Measurements from ENCODE around the gene DCTD.
A peak's percentile ranks its signal among the peaks of the same experiment; 100 is the strongest.

Gene DCTD

DNA sequence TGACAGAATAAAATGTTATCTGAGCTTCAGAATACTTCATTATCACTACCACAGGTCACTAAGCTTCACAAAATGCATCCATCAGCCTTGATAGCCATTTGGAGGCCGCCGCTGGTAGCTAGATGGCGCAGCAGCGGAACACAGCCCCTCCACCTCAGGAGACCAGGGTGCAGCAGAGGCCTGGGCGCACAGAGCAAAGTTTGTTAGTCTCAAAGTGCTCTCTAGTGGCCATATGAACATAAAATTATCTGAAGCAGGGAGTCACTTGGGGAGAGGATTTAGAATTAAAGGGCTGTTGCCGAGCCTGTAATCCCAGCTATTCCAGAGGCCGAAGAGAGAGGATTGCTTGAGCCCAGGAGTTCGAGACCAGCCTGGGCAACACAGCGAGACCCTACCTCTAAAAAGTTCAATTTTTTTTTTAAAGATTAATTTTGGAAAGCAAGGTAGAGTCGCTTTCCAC is 8.1 kb upstream of the DCTD start:
- Histone ChIP-seq H3K36me3 (ENCODE audit: control insufficient read depth, insufficient read depth, low read length) (no peaks in the 10 kb centered on the region), H3K27me3 (replicated peaks; ENCODE audit: control insufficient read depth, insufficient read depth, low read length) (no peaks in the 10 kb centered on the region; the same call in 1 of the 2 replicates), H3K4me3 (replicated peaks; ENCODE audit: low read depth, low read length) (no peak overlapping the region)
- TF ChIP-seq, protein P1, sequence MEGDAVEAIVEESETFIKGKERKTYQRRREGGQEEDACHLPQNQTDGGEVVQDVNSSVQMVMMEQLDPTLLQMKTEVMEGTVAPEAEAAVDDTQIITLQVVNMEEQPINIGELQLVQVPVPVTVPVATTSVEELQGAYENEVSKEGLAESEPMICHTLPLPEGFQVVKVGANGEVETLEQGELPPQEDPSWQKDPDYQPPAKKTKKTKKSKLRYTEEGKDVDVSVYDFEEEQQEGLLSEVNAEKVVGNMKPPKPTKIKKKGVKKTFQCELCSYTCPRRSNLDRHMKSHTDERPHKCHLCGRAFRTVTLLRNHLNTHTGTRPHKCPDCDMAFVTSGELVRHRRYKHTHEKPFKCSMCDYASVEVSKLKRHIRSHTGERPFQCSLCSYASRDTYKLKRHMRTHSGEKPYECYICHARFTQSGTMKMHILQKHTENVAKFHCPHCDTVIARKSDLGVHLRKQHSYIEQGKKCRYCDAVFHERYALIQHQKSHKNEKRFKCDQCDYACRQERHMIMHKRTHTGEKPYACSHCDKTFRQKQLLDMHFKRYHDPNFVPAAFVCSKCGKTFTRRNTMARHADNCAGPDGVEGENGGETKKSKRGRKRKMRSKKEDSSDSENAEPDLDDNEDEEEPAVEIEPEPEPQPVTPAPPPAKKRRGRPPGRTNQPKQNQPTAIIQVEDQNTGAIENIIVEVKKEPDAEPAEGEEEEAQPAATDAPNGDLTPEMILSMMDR (IDR thresholded peaks at IDR 0.05; ENCODE audit: insufficient read depth, low read length, poor library complexity, severe bottlenecking): peak; percentile 87
- DNase-seq (ENCODE audit: extremely low read depth, insufficient read length): peak; percentile 67

DNA sequence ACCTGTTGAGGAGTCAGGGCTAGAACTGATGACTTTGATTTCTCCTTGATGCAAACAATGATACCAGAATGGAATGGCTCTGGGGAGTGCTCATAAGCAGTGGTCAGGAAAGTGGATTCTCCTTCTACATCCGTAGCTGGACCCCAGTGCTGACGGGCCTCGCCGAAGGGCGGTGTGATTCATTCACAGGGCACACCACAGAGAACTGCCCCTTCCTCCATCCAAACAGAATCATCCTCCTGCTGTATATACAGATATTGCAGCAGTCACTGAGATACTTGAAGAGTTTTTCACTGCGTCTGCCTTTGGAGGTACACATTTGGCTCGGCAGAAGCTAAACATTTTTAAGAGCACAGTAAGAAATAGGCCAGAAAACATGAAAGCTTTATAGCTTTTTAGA is 7.3 kb upstream of the DCTD start:
- DNase-seq (ENCODE audit: extremely low read depth, insufficient read length): no peak
- no peak overlapping the region for H3K4me3 ChIP-seq (replicated peaks; ENCODE audit: low read depth, low read length)
- no peaks in the 10 kb centered on the region for H3K27me3 ChIP-seq (replicated peaks; ENCODE audit: control insufficient read depth, insufficient read depth, low read length)
- no peaks in the 10 kb centered on the region for H3K36me3 ChIP-seq (ENCODE audit: control insufficient read depth, insufficient read depth, low read length)
- TF ChIP-seq, protein P1 (IDR thresholded peaks at IDR 0.05; ENCODE audit: insufficient read depth, low read length, poor library complexity, severe bottlenecking): no peak

DNA sequence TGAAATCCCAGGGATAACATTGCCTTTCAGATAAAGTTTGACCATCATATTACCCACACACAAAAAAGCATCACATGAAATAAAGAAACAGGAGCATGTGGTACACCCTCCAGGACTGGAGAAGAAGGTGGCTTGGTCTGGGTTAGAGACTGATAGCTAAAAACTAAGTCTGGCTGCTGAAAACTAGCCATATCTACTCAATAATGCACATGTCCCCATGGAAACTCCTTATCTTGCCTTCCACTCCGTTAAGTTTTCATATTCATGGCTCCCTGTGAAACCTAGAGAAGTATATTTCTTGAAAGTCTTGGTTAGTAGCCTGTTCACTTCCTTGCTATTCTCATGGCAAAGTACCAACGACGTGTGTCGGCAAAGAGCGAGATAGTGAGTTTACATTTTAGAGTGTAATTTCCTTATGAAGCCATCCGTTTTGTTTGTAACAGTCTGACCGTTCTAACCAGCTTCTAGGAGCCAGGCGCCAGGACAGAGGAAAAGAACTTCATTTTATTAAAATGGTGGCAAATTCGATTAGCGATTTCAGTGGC is 6.7 kb upstream of the DCTD start:
- Histone ChIP-seq H3K27me3 (replicated peaks; ENCODE audit: control insufficient read depth, insufficient read depth, low read length) (no peaks in the 10 kb centered on the region), H3K4me3 (replicated peaks; ENCODE audit: low read depth, low read length) (no peak overlapping the region), H3K36me3 (ENCODE audit: control insufficient read depth, insufficient read depth, low read length) (no peaks in the 10 kb centered on the region)
- TF ChIP-seq, protein P1 (IDR thresholded peaks at IDR 0.05; ENCODE audit: insufficient read depth, low read length, poor library complexity, severe bottlenecking): no peak
- no peak for DNase-seq (ENCODE audit: extremely low read depth, insufficient read length)

DNA sequence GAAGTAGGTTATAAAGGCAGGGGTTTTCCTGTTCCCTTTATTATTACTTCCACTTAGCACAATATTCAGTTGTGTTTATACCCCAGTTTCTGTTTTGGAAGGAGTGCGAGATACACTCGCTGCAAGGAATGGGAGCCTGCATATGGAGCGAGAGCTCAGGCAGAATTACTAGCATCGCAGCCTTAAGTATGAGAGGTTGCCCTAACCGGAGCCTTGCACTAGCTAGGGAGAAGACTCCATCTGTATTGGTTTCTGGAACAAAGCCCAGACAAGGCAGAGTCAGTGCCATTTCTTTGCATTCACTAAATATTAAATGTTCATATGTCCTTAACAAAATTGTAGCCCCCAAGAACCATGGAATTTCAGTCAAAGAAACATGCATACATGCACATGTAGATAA is 6.2 kb upstream of the DCTD start:
- TF ChIP-seq, protein P1 (IDR thresholded peaks at IDR 0.05; ENCODE audit: insufficient read depth, low read length, poor library complexity, severe bottlenecking): no peak
- no peak for DNase-seq (ENCODE audit: extremely low read depth, insufficient read length)
- no peaks in the 10 kb centered on the region for H3K36me3 ChIP-seq (ENCODE audit: control insufficient read depth, insufficient read depth, low read length)
- H3K27me3 ChIP-seq (replicated peaks; ENCODE audit: control insufficient read depth, insufficient read depth, low read length): no peaks in the 10 kb centered on the region
- no peak overlapping the region for H3K4me3 ChIP-seq (replicated peaks; ENCODE audit: low read depth, low read length)

DNA sequence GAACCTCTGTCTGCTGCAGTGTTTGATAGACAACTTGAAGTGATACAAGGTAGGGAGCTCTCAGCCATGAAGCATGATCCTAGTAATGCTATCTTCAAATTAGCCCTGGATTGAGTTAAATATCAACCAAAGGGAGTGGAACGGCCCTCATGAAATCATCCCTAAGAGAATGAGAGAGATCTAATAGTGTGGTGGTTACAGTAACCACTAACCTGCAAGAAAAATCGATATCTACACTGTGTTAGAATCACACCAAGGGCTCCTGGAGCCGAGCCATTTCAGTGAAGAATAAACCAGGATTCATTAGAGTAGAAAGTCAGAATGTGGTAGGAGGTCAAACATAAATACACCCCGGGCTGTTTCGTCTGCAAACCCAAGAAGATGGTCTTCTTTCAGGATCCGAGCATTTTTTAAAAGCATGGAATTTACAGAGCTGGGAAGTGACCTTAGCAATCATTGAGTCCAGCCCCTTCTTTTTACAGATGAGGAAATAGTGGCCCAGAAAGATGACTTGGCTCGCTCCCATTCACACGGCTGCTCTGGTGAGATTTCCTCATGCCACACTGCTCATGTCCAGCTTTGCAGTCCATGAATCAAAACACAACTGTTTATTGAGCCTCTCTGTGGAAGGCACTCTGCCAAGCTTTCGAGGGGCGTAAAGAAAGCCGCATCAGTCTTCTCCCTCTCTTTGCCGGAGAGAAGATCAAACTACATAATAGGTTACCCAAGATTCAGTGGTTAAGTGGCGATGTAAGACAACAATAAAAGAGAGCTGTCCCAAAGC is 5.5 kb upstream of the DCTD start:
- H3K4me3 ChIP-seq (replicated peaks; ENCODE audit: low read depth, low read length): no peak overlapping the region
- TF ChIP-seq, protein P1 (IDR thresholded peaks at IDR 0.05; ENCODE audit: insufficient read depth, low read length, poor library complexity, severe bottlenecking): no peak
- no peak for DNase-seq (ENCODE audit: extremely low read depth, insufficient read length)
- no peaks in the 10 kb centered on the region for H3K27me3 ChIP-seq (replicated peaks; ENCODE audit: control insufficient read depth, insufficient read depth, low read length)
- no peaks in the 10 kb centered on the region for H3K36me3 ChIP-seq (ENCODE audit: control insufficient read depth, insufficient read depth, low read length)

Measured in GM06990 (cell line).